HEK293 (cell line): ENCODE measurements around the gene UBXN11.

Source experiments
- CTCF ChIA-PET: fragments of 350-600 bp; formaldehyde crosslinking; extraction: SDS; loops from one replicate; lab custom pipeline; 2021; ENCODE audit warnings: antibody characterized with exemption; lab: Yijun Ruan, JAX
- POLR2A ChIA-PET: fragments of 300-600 bp; formaldehyde crosslinking; extraction: SDS; loops from one replicate; lab custom pipeline; 2020; ENCODE audit warnings: antibody characterized with exemption, inconsistent platforms; lab: Yijun Ruan, JAX
- H3K27ac ChIP-seq: fragments of 200-500 bp; sonication (Bioruptor generic); 2 replicates; pipeline ENCODE4 v1.5.1; 2014; ENCODE audit warnings: low read depth, low read length, control low read depth, inconsistent platforms; ENCODE audit errors: extremely low read depth
- H3K36me3 ChIP-seq, 2 experiments: fragments of 200-500 bp in 1 of 2; sonication (Bioruptor generic) in 1 of 2; 1 replicate in 1 of 2; 2 replicates in 1 of 2; pipeline ENCODE4 v1.5.1; 2014 to 2017; ENCODE audit warnings: inconsistent platforms in 2 of 2, low read length in 2 of 2; ENCODE audit not compliant: control insufficient read depth in 2 of 2, insufficient read depth in 1 of 2
- H3K4me1 ChIP-seq: fragments of 200-500 bp; sonication (Bioruptor generic); 2 replicates; pipeline ENCODE4 v1.5.1; 2014; ENCODE audit warnings: mild to moderate bottlenecking, low read length, inconsistent platforms; ENCODE audit not compliant: control insufficient read depth, insufficient read depth
- H3K4me3 ChIP-seq: 2 replicates; pipeline ENCODE4 v1.5.1; 2011; ENCODE audit warnings: low read depth, mild to moderate bottlenecking, control low read depth, low read length, moderate library complexity
- H3K9me3 ChIP-seq: fragments of 200-500 bp; sonication (Bioruptor generic); 2 replicates; pipeline ENCODE4 v1.5.1; 2014; ENCODE audit warnings: low read depth, low read length, inconsistent platforms; ENCODE audit not compliant: control insufficient read depth, insufficient read depth
- EGR2 ChIP-seq: fragments of 450-650 bp; formaldehyde crosslinking; IDR thresholded peaks from 2 replicates; pipeline ENCODE4 v1.5.1; 2016; ENCODE audit warnings: low read depth, missing biosample characterization, missing genetic modification characterization
- KLF10 ChIP-seq: fragments of 450-650 bp; IDR thresholded peaks from 2 replicates; pipeline ENCODE4 v1.5.1; 2018; ENCODE audit warnings: missing biosample characterization, mild to moderate bottlenecking, missing genetic modification characterization
- KLF16 ChIP-seq: fragments of 450-650 bp; formaldehyde crosslinking; IDR thresholded peaks from 2 replicates; pipeline ENCODE4 v1.5.1; 2017; ENCODE audit warnings: missing biosample characterization, missing genetic modification characterization
- KLF7 ChIP-seq: fragments of 450-650 bp; formaldehyde crosslinking; IDR thresholded peaks from 2 replicates; pipeline ENCODE4 v1.5.1; 2016; ENCODE audit warnings: missing biosample characterization, missing genetic modification characterization, borderline replicate concordance
- YY1 ChIP-seq: fragments of 450-650 bp; formaldehyde crosslinking; IDR thresholded peaks from 2 replicates; pipeline ENCODE4 v1.5.1; 2018; ENCODE audit warnings: missing biosample characterization, missing genetic modification characterization
- ZFHX2 ChIP-seq: fragments of 450-650 bp; formaldehyde crosslinking; conservative IDR thresholded peaks from 2 replicates; pipeline ENCODE4 v1.5.1; 2016; ENCODE audit warnings: missing biosample characterization, missing genetic modification characterization
- ZNF169 ChIP-seq: fragments of 450-650 bp; formaldehyde crosslinking; IDR thresholded peaks from 2 replicates; pipeline ENCODE4 v1.5.1; 2016; ENCODE audit warnings: missing biosample characterization, missing genetic modification characterization
- ZNF292 ChIP-seq: fragments of 450-650 bp; formaldehyde crosslinking; IDR thresholded peaks from 2 replicates; pipeline ENCODE4 v1.5.1; 2016; ENCODE audit warnings: low read depth, missing biosample characterization, missing genetic modification characterization, borderline replicate concordance
- ZNF488 ChIP-seq: fragments of 450-650 bp; formaldehyde crosslinking; IDR thresholded peaks from 2 replicates; pipeline ENCODE4 v1.5.1; 2016; ENCODE audit warnings: missing biosample characterization, missing genetic modification characterization
- ZNF521 ChIP-seq: fragments of 450-650 bp; formaldehyde crosslinking; IDR thresholded peaks from 2 replicates; pipeline ENCODE4 v1.5.1; 2017; ENCODE audit warnings: missing biosample characterization, mild to moderate bottlenecking, missing genetic modification characterization
- ZNF555 ChIP-seq: fragments of 450-650 bp; formaldehyde crosslinking; conservative IDR thresholded peaks from 2 replicates; pipeline ENCODE4 v1.5.1; 2017; ENCODE audit warnings: missing biosample characterization, mild to moderate bottlenecking, missing genetic modification characterization, inconsistent platforms
- ZNF571 ChIP-seq: fragments of 450-650 bp; formaldehyde crosslinking; IDR thresholded peaks from 2 replicates; pipeline ENCODE4 v1.5.0; 2017; ENCODE audit warnings: missing biosample characterization, missing genetic modification characterization
- ZNF600 ChIP-seq: fragments of 450-650 bp; formaldehyde crosslinking; IDR thresholded peaks from 2 replicates; pipeline ENCODE4 v1.5.1; 2016; ENCODE audit warnings: missing biosample characterization, missing genetic modification characterization
- ZNF645 ChIP-seq: fragments of 450-650 bp; formaldehyde crosslinking; IDR thresholded peaks from 2 replicates; pipeline ENCODE4; 2016; ENCODE audit warnings: missing biosample characterization, missing genetic modification characterization
- ZNF837 ChIP-seq: fragments of 450-650 bp; formaldehyde crosslinking; IDR thresholded peaks from 2 replicates; pipeline ENCODE4 v1.5.1; 2016; ENCODE audit warnings: missing biosample characterization, missing genetic modification characterization
- ZSCAN30 ChIP-seq: fragments of 450-650 bp; IDR thresholded peaks from 2 replicates; pipeline ENCODE4 v1.5.1; 2018; ENCODE audit warnings: missing biosample characterization, mild to moderate bottlenecking, missing genetic modification characterization, moderate library complexity
- ZXDB ChIP-seq: fragments of 450-650 bp; formaldehyde crosslinking; IDR thresholded peaks from 2 replicates; pipeline ENCODE4 v1.5.1; 2016; ENCODE audit warnings: missing biosample characterization, missing genetic modification characterization
- TF ChIP-seq, protein P1 (sequence below): fragments of 450-650 bp; formaldehyde crosslinking; IDR thresholded peaks from 2 replicates; pipeline ENCODE4 v1.5.1; 2016; ENCODE audit warnings: missing biosample characterization, missing genetic modification characterization
- TF ChIP-seq, protein P2 (sequence below): fragments of 450-650 bp; formaldehyde crosslinking; conservative IDR thresholded peaks from 2 replicates; pipeline ENCODE4 v1.5.1; 2016; ENCODE audit warnings: low read depth, missing biosample characterization, missing genetic modification characterization
- TF ChIP-seq, protein P3 (sequence below): fragments of 450-650 bp; formaldehyde crosslinking; IDR thresholded peaks from 2 replicates; pipeline ENCODE4 v1.5.1; 2016; ENCODE audit warnings: missing biosample characterization, missing genetic modification characterization

The UBXN11 gene

DNA sequence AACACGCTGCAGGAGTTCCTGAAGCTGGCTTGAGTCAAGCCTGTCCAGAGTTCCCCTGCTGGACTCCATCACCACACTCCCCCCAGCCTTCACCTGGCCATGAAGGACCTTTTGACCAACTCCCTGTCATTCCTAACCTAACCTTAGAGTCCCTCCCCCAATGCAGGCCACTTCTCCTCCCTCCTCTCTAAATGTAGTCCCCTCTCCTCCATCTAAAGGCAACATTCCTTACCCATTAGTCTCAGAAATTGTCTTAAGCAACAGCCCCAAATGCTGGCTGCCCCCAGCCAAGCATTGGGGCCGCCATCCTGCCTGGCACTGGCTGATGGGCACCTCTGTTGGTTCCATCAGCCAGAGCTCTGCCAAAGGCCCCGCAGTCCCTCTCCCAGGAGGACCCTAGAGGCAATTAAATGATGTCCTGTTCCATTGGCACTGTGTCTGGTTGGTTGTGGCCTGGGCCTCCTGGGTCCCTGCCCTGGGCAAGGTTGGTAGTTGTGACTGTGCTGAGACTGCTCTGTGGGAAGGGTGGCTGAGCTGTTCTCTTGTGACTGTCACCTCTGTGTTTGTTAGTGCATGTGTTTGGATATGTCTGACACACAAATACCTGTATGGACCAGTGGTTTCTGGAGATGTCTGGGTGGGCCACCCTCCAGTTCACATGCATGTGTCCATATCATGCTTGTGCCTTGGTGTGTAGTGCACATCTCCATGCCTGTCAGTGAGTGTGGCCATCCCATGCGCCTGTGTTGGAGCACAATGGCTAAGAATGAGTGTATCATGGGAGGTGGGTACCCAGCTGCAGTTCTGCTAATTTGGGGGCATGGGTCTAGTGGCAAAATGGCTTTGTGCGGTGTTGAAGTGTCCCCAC, 25.1 kb downstream of the UBXN11 start:
- Histone ChIP-seq H3K4me1 (0 out of 2 replicates have a peak, but pooled peaks cover 3% of the 10 kb centered on the region), H3K4me3 (no peak overlapping the region), H3K9me3 (no peaks in the 10 kb centered on the region), H3K36me3 (peaks cover 4 to 52% of the 10 kb centered on the region in 2 experiments; a peak in 1 of 3 replicates), H3K27ac (no peak overlapping the region)
- POLR2A ChIA-PET: no interaction called here
- CTCF ChIA-PET: interaction anchor here (0.7 to 3.6 kb wide), 8 partner anchors 13 to 136 kb away, joined by 3 to 30 read pairs (median 4); partner anchors contain the start of gene CATSPER4
- no peak for TF ChIP-seq ZNF645 (tag by site-specific recombination)
- TF ChIP-seq ZXDB: no peak
- TF ChIP-seq, protein P1, sequence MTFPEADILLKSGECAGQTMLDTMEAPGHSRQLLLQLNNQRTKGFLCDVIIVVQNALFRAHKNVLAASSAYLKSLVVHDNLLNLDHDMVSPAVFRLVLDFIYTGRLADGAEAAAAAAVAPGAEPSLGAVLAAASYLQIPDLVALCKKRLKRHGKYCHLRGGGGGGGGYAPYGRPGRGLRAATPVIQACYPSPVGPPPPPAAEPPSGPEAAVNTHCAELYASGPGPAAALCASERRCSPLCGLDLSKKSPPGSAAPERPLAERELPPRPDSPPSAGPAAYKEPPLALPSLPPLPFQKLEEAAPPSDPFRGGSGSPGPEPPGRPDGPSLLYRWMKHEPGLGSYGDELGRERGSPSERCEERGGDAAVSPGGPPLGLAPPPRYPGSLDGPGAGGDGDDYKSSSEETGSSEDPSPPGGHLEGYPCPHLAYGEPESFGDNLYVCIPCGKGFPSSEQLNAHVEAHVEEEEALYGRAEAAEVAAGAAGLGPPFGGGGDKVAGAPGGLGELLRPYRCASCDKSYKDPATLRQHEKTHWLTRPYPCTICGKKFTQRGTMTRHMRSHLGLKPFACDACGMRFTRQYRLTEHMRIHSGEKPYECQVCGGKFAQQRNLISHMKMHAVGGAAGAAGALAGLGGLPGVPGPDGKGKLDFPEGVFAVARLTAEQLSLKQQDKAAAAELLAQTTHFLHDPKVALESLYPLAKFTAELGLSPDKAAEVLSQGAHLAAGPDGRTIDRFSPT (tag by site-specific recombination): 0 out of 2 replicates have a peak, but pooled peaks have one; percentile 34
- peak; percentile 48; the same call in 1 of the 2 replicates for TF ChIP-seq ZNF600 (tag by site-specific recombination)
- TF ChIP-seq KLF10 (tag by site-specific recombination): no peak

DNA sequence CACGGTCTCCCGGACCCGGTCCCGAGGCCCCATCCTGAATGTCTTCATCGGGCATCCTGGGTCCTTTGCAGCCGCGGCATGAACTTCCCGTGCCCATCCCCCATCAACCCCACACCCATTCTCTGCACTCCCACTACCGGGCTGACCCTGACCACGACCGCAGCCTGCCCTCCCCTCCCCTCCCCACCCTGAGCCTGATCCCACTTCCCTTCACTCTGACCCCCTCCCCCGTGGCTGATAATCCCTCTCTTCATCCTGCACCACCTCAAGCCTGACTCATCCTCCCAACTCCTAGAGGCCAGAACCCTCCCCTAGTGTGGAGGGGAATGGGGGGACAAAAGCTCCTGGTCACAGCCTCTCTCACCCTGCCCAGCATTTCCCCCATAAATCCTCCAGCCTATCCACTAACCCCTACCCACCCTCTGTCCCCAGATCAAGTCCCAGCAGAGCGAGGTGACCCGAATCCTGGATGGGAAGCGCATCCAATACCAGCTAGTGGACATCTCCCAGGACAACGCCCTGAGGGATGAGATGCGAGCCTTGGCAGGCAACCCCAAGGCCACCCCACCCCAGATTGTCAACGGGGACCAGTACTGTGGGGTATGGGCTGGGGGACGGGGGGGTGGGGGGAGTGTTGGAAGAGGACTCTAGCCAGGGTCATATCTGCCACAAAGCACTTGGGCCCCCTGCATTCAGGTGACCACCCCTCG, 25.9 kb downstream of the UBXN11 start:
- Histone ChIP-seq H3K9me3 (no peaks in the 10 kb centered on the region), H3K36me3 (peaks cover 4 to 60% of the 10 kb centered on the region in 2 experiments; a peak in 1 of 3 replicates), H3K4me3 (peak overlapping the region; percentile 63), H3K27ac (no peak overlapping the region), H3K4me1 (0 out of 2 replicates have a peak, but pooled peaks cover 3% of the 10 kb centered on the region)
- CTCF ChIA-PET: interaction anchor here (0.5 to 3.6 kb wide), 14 partner anchors 17 to 175 kb away, joined by 3 to 30 read pairs (median 3); partner anchors contain the start of gene CATSPER4
- POLR2A ChIA-PET: interaction anchor here (0.5 to 1.8 kb wide), 3 partner anchors 41 to 152 kb away, joined by 3 to 6 read pairs (median 6); partner anchors contain the start of gene DHDDS
- TF ChIP-seq ZSCAN30 (tag by site-specific recombination) (no peak), ZNF292 (tag by site-specific recombination) (no peak), YY1 (tag by site-specific recombination) (no peak), ZNF555 (no peak), KLF7 (tag by site-specific recombination) (no peak), KLF16 (tag by site-specific recombination) (no peak), ZNF571 (no peak), EGR2 (no peak), ZNF521 (tag by site-specific recombination) (no peak), ZNF488 (tag by site-specific recombination) (no peak), ZFHX2 (tag by site-specific recombination) (peak; percentile 61), ZNF837 (tag by site-specific recombination) (0 out of 2 replicates have a peak, but pooled peaks have one; percentile 48), ZNF169 (tag by site-specific recombination) (no peak)
- TF ChIP-seq, protein P2, sequence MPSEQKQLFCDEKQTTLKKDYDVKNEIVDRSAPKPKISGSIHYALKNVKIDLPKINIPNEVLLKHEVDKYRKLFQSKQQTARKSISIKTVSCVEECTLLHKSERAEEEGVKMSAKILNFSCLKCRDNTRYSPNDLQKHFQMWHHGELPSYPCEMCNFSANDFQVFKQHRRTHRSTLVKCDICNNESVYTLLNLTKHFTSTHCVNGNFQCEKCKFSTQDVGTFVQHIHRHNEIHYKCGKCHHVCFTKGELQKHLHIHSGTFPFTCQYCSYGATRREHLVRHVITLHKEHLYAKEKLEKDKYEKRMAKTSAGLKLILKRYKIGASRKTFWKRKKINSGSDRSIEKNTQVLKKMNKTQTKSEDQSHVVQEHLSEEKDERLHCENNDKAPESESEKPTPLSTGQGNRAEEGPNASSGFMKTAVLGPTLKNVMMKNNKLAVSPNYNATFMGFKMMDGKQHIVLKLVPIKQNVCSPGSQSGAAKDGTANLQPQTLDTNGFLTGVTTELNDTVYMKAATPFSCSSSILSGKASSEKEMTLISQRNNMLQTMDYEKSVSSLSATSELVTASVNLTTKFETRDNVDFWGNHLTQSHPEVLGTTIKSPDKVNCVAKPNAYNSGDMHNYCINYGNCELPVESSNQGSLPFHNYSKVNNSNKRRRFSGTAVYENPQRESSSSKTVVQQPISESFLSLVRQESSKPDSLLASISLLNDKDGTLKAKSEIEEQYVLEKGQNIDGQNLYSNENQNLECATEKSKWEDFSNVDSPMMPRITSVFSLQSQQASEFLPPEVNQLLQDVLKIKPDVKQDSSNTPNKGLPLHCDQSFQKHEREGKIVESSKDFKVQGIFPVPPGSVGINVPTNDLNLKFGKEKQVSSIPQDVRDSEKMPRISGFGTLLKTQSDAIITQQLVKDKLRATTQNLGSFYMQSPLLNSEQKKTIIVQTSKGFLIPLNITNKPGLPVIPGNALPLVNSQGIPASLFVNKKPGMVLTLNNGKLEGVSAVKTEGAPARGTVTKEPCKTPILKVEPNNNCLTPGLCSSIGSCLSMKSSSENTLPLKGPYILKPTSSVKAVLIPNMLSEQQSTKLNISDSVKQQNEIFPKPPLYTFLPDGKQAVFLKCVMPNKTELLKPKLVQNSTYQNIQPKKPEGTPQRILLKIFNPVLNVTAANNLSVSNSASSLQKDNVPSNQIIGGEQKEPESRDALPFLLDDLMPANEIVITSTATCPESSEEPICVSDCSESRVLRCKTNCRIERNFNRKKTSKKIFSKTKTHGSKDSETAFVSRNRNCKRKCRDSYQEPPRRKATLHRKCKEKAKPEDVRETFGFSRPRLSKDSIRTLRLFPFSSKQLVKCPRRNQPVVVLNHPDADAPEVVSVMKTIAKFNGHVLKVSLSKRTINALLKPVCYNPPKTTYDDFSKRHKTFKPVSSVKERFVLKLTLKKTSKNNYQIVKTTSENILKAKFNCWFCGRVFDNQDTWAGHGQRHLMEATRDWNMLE (tag by site-specific recombination): no peak
- TF ChIP-seq, protein P3, sequence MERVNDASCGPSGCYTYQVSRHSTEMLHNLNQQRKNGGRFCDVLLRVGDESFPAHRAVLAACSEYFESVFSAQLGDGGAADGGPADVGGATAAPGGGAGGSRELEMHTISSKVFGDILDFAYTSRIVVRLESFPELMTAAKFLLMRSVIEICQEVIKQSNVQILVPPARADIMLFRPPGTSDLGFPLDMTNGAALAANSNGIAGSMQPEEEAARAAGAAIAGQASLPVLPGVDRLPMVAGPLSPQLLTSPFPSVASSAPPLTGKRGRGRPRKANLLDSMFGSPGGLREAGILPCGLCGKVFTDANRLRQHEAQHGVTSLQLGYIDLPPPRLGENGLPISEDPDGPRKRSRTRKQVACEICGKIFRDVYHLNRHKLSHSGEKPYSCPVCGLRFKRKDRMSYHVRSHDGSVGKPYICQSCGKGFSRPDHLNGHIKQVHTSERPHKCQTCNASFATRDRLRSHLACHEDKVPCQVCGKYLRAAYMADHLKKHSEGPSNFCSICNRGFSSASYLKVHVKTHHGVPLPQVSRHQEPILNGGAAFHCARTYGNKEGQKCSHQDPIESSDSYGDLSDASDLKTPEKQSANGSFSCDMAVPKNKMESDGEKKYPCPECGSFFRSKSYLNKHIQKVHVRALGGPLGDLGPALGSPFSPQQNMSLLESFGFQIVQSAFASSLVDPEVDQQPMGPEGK (tag by site-specific recombination): peak; percentile 4
